Measurements from ENCODE around the gene LRRC61.

LRRC61 gene

GRCh38 chr7:150355666-150356059 lies 32.5 kb downstream of the LRRC61 start:
- no peak overlapping the region for H3K4me3 ChIP-seq (ENCODE audit: low read depth, low read length)

DNA sequence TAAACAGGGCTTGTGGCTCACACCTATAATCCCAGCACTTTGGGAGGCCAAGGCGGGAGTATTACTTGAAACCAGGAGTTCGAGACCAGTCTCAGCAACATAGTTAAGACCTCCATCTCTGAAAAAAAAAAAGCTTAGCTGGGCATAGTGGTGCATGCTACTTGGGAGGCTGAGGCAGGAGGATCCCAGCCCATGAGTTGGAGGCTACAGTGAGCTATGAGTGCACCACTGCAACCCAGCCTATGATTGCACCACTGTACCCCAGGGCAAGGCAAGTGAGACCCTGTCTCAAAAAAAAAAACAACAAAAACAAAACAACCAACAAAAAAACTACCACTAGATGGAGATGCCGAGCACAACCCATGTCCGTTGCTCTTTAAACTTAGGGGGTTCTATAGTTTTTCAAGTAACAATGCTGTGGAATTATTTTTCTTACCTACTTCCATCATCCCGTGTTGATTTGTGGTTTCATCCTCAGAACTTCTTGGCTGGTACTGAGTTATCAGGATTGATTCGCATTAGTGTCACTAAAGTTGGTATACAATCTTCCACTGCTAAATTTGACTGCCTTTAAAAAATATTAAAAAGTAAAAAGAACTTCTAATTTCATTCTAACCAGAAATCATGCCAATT lies 33.2 kb downstream of the LRRC61 start:
- H3K4me3 ChIP-seq (ENCODE audit: low read depth, low read length) = no peak overlapping the region

DNA sequence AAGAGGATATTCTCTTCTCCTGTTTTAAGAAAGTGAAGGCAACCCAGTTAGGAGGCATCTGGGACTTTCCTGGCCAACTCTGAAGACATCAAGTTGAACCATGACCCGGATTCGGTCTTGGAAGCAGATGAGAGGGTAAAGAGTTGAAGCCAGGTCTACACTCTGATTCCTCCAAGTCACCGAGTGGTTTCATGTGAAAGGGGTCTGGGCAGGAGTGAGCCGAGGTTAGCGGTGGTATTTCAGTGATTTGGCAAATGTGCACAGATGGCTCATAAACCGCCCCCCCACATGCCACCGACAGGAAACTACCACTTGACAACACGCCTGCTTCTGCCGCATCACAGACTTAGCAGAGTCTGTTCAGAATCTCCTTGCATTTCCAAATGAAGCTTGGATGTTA lies 34.1 kb downstream of the LRRC61 start:
- H3K4me3 ChIP-seq (ENCODE audit: low read depth, low read length) = no peak overlapping the region

- H3K4me3 ChIP-seq (ENCODE audit: low read depth, low read length) = no peak overlapping the region
These were observed 34.7 kb downstream of the LRRC61 start for GRCh38 chr7:150357771-150358427.

DNA sequence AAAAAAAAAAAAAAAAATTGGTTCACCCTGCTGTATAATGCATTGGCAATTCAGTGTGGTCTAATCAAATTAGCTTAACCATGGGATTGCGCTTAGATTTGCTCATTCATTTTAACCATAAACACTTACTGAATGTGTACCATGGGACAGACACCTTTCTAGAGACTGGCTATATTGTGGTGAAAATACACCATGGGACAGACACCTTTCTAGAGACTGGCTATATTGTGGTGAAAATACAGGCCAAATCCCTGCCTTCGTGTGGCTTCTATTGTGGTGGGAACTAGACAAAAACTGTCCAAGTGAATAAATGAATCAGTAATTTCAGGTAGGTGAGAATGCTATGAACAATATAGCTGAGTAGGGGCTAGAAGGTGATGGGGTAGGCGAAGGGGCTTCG lies 35.3 kb downstream of the LRRC61 start:
- no peak overlapping the region for H3K4me3 ChIP-seq (ENCODE audit: low read depth, low read length)

GRCh38 chr7:150358988-150359621 lies 36.0 kb downstream of the LRRC61 start:
- no peak overlapping the region for H3K4me3 ChIP-seq (ENCODE audit: low read depth, low read length)

- no peak overlapping the region for H3K4me3 ChIP-seq (ENCODE audit: low read depth, low read length)
These were observed 36.6 kb downstream of the LRRC61 start for GRCh38 chr7:150359622-150360362.

DNA sequence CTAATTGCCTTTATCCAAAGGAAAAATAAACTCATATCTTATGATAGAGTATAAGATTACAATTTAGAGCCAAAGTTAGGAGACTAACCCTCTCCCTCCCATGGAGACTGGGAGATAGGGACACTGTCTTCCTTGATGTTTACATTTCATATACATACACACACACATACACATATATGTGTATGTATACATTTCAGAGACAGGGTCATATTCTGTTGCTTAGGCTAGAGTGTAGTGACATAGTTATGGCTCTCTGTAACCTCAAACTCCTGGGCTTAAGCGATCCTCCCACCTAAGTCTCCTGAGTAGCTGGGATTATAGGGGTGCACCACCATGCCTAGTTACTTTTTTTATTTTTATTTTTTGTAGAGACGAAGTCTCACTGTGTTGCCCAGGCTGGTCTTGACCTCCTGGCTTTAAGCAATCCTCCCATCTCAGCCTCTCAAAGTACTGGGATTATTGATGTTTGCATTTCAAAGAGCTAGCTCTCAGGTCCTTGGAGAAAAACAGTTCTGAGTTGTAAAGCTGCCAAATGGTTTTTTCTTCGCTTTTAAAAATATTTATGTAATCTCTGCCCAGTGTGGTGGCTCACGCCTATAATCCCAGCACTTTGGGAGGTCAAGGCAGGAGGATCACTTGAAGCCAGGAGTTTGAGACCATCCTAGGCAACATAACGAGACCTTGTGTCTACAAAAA lies 37.4 kb downstream of the LRRC61 start:
- H3K4me3 ChIP-seq (ENCODE audit: low read depth, low read length) = no peak overlapping the region

GRCh38 chr7:150361402-150361801 lies 38.2 kb downstream of the LRRC61 start:
- H3K4me3 ChIP-seq (ENCODE audit: low read depth, low read length) = no peak overlapping the region

GRCh38 chr7:150361807-150362621 lies 38.9 kb downstream of the LRRC61 start:
- no peak overlapping the region for H3K4me3 ChIP-seq (ENCODE audit: low read depth, low read length)

GRCh38 chr7:150363370-150363769 lies 40.2 kb downstream of the LRRC61 start:
- H3K4me3 ChIP-seq (ENCODE audit: low read depth, low read length) = no peak overlapping the region

DNA sequence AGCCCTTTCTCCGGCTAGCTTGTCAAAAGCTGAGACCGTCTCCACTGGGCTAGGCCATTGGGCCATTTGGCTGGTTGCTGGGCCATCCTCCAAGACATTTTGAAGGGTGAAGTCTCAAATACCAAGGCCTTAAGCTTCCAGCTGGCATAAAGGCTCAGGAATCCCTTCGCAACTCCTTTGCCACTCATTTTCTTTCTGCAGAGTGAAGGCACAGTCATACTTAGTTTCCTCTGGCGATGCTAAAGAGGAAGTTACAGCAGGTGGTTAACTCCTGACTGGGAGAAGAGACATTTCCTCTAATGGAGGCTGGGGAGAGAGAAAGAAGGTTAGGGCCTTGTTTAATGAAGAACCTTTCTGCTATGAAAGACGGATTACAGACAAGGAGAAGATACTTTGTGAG lies 40.7 kb downstream of the LRRC61 start:
- H3K4me3 ChIP-seq (ENCODE audit: low read depth, low read length) = no peak overlapping the region

DNA sequence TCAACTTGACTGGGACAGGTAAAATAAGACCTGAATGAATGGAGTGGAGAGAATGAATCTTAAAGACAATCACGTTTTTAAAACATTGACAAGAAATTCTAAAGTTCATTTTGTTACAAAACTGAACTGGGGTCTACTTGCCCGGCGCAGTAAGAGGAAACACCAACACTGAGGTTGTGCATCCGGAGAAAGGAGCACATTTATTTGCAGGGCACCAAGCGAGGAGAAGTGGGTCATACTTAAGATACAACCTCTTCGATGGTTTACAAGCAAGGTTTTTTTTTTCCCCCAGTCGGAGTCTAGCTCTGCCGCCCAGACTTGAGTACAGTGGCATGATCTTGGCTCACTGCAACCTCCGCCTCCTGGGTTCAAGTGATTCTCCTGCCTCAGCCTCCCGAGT lies 42.0 kb downstream of the LRRC61 start:
- no peak overlapping the region for H3K4me3 ChIP-seq (ENCODE audit: low read depth, low read length)

DNA sequence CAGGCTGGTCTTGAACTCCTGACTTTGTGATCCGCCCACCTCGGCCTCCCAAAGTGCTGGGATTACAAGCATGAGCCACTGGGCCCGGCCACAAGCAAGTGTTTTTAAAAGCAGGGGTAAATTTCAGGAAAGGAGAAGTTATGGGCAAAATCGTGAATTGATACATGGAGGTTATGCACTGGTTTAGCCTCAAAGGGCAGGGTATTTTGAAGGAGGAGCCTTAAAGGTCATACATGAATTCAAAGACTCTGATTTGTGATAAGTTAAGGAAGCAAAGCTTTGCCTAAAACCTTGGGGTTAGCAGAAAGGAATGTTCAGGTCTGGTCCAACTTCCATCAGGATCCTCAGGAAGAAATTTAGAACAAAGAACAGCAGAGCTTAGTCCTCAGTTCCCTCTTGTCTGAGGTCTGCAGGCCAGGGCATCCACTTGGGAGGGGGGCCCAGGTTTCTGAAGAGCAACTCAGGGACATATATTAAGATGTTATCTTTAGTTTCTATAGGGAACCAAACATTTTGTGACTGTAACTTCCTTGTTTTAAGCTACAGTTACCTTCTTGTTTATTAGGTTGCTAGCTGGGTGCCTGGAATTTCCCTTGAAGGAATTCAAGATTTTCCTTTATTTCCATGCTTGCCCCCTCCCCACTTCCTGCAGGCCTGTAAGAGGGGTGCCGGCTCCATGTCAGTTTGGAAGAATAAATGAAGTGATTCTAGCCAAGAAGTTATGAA lies 42.7 kb downstream of the LRRC61 start:
- no peak overlapping the region for H3K4me3 ChIP-seq (ENCODE audit: low read depth, low read length)

DNA sequence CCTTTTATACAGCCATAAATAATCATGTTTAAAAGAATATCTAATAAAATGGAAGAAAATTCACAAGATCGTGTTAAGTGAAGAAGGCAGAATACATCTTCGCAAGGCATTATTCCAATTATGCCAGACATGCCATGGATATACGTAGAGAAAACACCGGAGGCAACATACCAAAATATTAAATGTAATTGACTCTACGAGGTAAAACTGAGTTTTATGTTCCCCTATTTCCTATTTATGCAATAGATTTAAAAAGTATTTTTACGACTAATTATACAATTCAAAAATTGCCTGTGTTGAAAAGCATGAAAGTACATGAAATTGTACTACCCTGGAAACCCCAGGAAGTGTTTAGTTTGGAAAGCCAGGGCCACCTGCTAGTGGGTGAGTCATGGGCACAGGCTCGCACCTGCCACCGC lies 44.5 kb downstream of the LRRC61 start:
- no peak overlapping the region for H3K4me3 ChIP-seq (ENCODE audit: low read depth, low read length)

GRCh38 chr7:150368096-150368883 lies 45.1 kb downstream of the LRRC61 start, which contains the start of gene REPIN1:
TSS of gene REPIN1 (plus strand) at chr7:150368822. CDS start at chr7:150369712, 890 bp downstream.
- peak within 1 kb of the TSS; percentile 77 for H3K4me3 ChIP-seq (ENCODE audit: low read depth, low read length)

- H3K4me3 ChIP-seq (ENCODE audit: low read depth, low read length) = peak overlapping the region; percentile 77
These were observed 46.0 kb downstream of the LRRC61 start for GRCh38 chr7:150368884-150369747.
